ENCODE results near the gene PDZD2.
"Not testable (repeated sequence)": the region's sequence is repeated elsewhere in the genome, so short reads cannot be mapped to it uniquely, and the experiment has no call there.

The PDZD2 gene

DNA sequence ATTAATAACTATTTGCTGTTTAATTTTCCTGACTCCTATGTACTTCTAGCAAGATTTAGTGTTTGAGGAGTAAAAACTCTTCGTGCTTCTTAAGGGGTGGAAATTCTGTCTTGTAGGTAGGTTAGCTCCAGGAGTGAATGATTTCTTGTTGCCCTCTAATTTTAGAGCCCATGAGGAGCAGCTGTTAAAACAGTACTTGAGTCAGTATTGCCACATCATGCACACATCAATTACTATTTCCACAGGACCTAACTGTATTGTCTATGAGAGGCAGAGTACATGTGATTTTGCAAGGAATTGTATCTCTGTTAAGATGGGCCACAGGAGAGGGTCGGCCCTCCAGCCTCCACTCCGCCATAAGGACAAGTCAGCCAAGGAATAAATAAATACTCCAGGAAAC, 91.2 kb downstream of the PDZD2 start:
- Histone ChIP-seq H3K9me3 (ENCODE audit: severe bottlenecking) (no peaks in the 10 kb centered on the region), H3K4me3 (ENCODE audit: low read depth, low read length) (no peak overlapping the region), H3K27ac (no peak overlapping the region), H3K36me3 (no peaks in the 10 kb centered on the region), H3K27me3 (ENCODE audit: insufficient read depth, low read depth, severe bottlenecking) (no peaks in the 10 kb centered on the region)
- DNase-seq: no peak
- TF ChIP-seq, protein P1, sequence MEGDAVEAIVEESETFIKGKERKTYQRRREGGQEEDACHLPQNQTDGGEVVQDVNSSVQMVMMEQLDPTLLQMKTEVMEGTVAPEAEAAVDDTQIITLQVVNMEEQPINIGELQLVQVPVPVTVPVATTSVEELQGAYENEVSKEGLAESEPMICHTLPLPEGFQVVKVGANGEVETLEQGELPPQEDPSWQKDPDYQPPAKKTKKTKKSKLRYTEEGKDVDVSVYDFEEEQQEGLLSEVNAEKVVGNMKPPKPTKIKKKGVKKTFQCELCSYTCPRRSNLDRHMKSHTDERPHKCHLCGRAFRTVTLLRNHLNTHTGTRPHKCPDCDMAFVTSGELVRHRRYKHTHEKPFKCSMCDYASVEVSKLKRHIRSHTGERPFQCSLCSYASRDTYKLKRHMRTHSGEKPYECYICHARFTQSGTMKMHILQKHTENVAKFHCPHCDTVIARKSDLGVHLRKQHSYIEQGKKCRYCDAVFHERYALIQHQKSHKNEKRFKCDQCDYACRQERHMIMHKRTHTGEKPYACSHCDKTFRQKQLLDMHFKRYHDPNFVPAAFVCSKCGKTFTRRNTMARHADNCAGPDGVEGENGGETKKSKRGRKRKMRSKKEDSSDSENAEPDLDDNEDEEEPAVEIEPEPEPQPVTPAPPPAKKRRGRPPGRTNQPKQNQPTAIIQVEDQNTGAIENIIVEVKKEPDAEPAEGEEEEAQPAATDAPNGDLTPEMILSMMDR (IDR thresholded peaks at IDR 0.05; ENCODE audit: low read depth, low read length): no peak

- Histone ChIP-seq H3K9me3 (ENCODE audit: severe bottlenecking) (no peaks in the 10 kb centered on the region), H3K4me3 (ENCODE audit: low read depth, low read length) (no peak overlapping the region), H3K27me3 (ENCODE audit: insufficient read depth, low read depth, severe bottlenecking) (no peaks in the 10 kb centered on the region), H3K27ac (no peak overlapping the region), H3K36me3 (no peaks in the 10 kb centered on the region)
- TF ChIP-seq, protein P1 (IDR thresholded peaks at IDR 0.05; ENCODE audit: low read depth, low read length): no peak
- no peak for DNase-seq
Observed at GRCh38 chr5:31731016-31731415, 92.1 kb downstream of the PDZD2 start.

DNA sequence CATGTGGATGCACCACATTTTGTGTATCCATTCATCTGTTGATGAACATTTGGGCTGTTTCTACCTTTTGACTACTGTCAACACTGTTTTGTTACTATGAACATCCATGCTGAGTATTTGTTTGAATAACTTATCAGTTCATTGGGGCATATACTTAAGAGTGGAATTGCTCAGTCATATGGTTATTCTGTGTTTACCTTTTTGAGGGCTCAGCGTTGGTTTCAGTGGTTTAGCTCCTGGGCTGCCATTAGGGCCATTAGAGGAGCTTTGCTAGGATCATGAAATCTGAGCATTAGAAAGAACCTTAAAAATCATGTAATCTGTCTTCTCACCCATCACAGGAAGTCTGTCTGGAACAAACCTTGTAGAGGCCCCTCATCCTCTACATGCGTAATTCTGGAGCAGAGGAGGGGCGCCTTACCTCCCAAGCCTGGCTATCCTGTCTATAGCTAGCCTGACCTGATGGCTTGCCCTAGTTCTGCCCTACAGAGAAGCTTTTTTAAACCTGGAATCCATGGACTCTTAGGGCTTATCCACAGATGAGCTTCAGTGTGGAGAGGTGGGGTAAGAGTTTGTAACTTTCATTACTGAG, 92.9 kb downstream of the PDZD2 start:
- no peak for DNase-seq
- no peaks in the 10 kb centered on the region for H3K9me3 ChIP-seq (ENCODE audit: severe bottlenecking)
- no peak overlapping the region for H3K27ac ChIP-seq
- H3K27me3 ChIP-seq (ENCODE audit: insufficient read depth, low read depth, severe bottlenecking): no peaks in the 10 kb centered on the region
- no peak overlapping the region for H3K4me3 ChIP-seq (ENCODE audit: low read depth, low read length)
- TF ChIP-seq, protein P1 (IDR thresholded peaks at IDR 0.05; ENCODE audit: low read depth, low read length): no peak
- H3K36me3 ChIP-seq: no peaks in the 10 kb centered on the region

DNA sequence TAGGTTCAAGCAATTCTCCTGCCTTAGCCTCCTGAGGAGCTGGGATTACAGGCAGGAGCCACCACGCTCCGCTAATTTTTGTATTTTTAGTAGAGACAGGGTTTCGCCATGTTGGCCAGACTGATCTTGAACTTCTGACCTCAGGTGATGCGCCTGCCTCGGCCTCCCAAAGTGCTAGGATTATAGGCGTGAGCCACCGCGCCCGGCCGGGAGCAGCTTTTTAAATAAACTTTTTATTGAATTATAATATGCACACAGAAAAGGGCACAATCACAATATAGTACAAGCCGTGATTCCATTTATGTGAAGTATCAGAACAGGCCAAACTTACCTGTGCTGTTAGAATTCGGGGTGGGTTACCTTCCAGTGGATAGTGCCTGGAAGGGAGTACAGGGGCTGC, 93.9 kb downstream of the PDZD2 start:
- not testable (repeated sequence) for H3K27ac ChIP-seq; H3K9me3 ChIP-seq (ENCODE audit: severe bottlenecking); DNase-seq; H3K36me3 ChIP-seq; H3K4me3 ChIP-seq (ENCODE audit: low read depth, low read length); H3K27me3 ChIP-seq (ENCODE audit: insufficient read depth, low read depth, severe bottlenecking)

DNA sequence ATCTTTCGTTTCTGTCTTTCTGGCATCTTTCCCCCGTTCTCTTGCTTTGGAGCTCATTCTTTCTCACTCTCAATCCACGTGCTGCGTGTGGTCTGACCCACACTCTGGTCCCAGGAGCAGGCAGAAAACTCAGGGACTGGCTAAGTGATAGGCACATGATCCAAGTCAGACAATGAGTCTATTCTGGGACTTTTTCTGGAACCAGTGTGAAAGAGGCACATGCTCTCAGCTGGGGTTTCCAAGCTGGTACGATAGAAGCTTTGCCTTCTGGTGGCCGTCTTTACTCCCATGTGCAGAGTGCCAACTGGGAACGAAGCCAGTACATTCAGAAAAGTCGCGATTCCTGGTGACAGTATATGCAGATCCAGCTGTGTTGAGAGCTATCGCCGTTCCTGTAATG, 94.4 kb downstream of the PDZD2 start:
- H3K27ac ChIP-seq: no peak overlapping the region
- H3K9me3 ChIP-seq (ENCODE audit: severe bottlenecking): no peaks in the 10 kb centered on the region
- no peaks in the 10 kb centered on the region for H3K27me3 ChIP-seq (ENCODE audit: insufficient read depth, low read depth, severe bottlenecking)
- H3K4me3 ChIP-seq (ENCODE audit: low read depth, low read length): no peak overlapping the region
- no peak for DNase-seq
- TF ChIP-seq, protein P1 (IDR thresholded peaks at IDR 0.05; ENCODE audit: low read depth, low read length): no peak
- no peaks in the 10 kb centered on the region for H3K36me3 ChIP-seq

GRCh38 chr5:31736127-31736526, 97.2 kb downstream of the PDZD2 start:
- H3K36me3 ChIP-seq: no peaks in the 10 kb centered on the region
- H3K27ac ChIP-seq: no peak overlapping the region
- H3K27me3 ChIP-seq (ENCODE audit: insufficient read depth, low read depth, severe bottlenecking): no peaks in the 10 kb centered on the region
- TF ChIP-seq, protein P1 (IDR thresholded peaks at IDR 0.05; ENCODE audit: low read depth, low read length): no peak
- no peak overlapping the region for H3K4me3 ChIP-seq (ENCODE audit: low read depth, low read length)
- H3K9me3 ChIP-seq (ENCODE audit: severe bottlenecking): peaks cover 4% of the 10 kb centered on the region
- DNase-seq: no peak

All from WERI-Rb-1 (cell line).